NCI-H510A (cell line): Measurements from ENCODE around the gene ARHGAP15.

Experiments used
- DNase-seq: peaks from one replicate; lab custom pipeline; 2025; lab: John Stamatoyannopoulos, UW

ARHGAP15 gene

GRCh38 chr2:143629340-143629739 is 500.1 kb downstream of the ARHGAP15 start:
- DNase-seq: no peak

- DNase-seq: peak; percentile 44
Measured at GRCh38 chr2:143632751-143633374, 503.6 kb downstream of the ARHGAP15 start.

GRCh38 chr2:143633419-143633818 is 504.2 kb downstream of the ARHGAP15 start:
- no peak for DNase-seq

- no peak for DNase-seq
Measured at GRCh38 chr2:143635302-143635701, 506.1 kb downstream of the ARHGAP15 start.

- no peak for DNase-seq
Measured at GRCh38 chr2:143635936-143636335, 506.7 kb downstream of the ARHGAP15 start.

DNA sequence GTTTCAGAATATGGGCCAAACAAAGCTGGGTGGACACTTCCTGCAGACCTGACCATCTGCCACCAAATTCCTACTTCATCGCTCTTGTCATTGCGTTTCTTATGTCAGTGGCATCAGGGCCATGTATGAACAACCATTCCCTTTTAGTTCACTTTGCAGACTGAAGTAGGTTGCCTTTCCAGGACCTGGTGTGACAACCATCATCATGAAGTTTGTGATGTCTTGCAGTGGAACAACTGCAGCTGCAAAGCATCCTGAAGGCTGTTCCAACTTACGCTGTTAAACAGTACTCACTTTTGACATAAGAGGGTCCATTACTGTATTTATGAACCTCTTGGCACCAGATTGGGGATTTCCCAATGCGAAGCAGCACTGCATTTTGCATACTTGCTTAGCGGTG is 511.6 kb downstream of the ARHGAP15 start:
- no peak for DNase-seq

DNA sequence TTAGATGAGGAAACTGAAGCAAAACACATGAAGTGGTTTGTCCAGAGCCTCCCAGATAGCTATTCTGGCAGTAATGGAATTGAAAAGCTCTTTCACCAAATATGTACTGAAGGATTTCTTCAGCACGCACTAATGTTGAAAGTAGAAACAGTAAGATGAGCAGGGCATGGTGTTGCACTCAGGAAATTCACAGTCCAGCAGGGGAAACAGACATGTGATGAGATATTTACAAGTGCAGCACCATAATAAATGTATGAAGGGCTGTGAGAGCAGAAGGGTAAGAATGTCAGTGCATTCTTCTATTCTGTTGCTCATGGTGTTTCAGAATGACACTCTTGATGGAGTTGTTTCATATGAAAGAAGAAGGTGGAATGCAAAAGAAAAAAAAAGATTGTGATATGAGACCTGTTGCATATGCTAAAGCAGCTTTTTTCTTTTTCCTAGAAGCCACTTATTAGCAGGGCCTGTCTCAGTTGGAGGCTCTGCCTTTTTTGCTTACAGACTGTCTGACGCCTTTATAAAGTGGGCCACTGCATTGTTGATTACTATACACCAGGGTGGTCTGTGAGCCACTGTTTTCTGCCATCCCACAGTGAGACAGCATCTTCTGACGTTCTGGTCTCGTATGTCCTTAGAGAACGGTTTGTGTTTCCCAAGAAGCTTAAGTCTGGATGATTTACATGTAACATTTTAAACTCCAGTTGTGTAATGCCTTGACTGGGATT is 516.9 kb downstream of the ARHGAP15 start:
- no peak for DNase-seq

GRCh38 chr2:143649226-143649740 is 520.1 kb downstream of the ARHGAP15 start:
- no peak for DNase-seq

- no peak for DNase-seq
Measured at GRCh38 chr2:143652692-143653091, 523.5 kb downstream of the ARHGAP15 start.

- DNase-seq: no peak
Measured at GRCh38 chr2:143668234-143668633, 539.0 kb downstream of the ARHGAP15 start.

DNA sequence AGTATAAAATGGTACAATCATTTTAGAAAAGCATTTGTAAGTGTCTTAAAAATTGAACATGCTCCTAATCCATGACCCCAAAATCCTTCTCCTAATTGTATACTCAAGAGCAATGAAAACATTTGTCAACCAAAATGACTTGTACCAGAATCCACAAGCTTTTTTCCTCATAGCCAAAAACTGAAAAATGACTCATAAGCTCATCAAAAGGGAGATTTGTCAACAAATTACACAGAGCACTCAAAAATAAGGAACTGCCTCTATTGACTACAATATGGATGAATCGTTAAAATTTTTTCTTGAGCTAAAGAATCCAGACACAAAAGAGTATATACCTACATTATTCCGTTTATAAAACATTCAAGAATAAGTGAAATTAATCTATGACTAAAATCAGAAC is 544.8 kb downstream of the ARHGAP15 start:
- no peak for DNase-seq

- no peak for DNase-seq
Measured at GRCh38 chr2:143675021-143675420, 545.8 kb downstream of the ARHGAP15 start.

DNA sequence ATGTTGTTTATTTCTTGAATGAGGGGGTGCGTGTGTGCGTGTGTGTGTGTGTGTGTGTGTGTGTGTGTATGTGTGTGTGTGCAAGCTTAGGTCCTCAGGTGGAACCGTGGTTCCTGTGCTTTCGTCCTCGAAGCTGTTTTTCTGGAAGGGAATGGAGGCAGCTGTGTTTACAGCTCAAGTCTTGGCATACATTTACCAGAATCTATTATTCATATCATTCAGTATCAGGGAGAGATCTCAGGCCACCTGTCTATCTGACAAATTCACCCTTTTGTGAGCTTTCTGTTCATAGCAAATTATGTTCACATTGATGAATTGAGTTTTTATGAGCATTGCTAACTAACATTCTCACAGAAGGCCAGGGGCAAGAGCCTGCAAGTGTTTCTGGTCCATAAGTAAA is 550.4 kb downstream of the ARHGAP15 start:
- no peak for DNase-seq

- no peak for DNase-seq
Measured at GRCh38 chr2:143680885-143681405, 551.7 kb downstream of the ARHGAP15 start.

DNA sequence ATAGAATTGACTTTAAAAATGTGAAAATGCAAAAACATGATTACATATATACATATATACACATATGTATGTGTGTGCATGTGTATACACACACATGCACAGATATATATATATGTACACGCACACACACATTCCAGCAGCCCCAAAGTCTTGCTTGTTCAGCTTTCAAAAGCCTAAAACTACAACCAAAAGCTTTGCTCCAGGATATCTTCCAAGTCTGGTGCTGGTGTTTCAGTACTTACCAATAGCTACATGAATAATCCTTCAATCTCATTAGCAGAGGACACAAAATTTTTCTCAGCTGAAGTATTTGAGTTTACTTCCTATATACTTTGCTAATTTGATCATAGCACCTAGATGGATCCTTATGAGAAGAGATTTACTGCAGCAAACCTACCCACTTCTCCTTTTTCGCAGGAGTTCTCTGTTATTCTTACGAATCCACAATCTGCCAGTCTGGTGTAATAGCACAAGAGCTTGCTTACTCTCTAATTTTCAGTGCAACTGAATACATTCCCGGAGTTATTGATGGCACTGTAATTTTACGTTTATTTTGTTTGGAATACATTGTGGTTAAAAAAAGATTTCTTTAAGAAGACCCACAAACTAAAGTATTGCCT is 553.3 kb downstream of the ARHGAP15 start:
- no peak for DNase-seq

GRCh38 chr2:143683977-143684376 is 554.8 kb downstream of the ARHGAP15 start:
- no peak for DNase-seq

DNA sequence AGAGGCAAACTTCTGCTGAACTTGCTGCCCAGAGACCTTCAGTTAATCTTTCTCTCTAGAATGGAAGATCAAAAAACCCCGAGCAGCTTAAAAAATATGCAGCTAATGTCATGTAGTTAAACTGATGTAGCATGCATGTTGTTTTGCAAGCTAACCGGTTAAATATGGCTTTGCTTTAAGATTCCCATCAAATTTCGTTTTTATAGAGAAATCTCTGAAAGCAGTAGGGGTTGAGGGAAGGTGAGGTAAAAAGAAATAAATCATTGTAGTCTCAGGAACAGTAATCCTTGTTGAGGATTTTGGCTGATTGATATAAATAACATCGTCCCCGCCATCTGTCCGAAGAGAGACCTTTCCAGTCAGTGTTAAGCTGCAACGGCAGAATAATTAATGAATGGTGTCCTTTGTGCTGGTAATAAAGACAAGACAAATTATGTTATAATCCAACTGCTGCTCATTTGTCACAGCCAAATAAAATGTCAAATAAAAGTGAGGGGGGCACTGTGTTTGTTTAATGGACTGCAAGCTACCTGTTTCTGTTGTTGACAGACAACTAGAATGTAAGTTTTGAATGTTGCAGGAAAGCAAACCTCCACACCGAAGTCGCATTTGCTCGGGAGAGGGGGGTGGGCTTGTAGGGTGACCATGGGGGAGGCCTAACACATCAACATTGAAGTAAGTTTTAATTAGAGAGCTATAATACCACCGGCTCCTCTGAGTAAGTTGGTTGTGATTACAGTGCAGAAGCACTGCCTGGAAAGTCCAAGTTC is 555.5 kb downstream of the ARHGAP15 start:
- DNase-seq: no peak

GRCh38 chr2:143685421-143686078 is 556.3 kb downstream of the ARHGAP15 start:
- DNase-seq: no peak

DNA sequence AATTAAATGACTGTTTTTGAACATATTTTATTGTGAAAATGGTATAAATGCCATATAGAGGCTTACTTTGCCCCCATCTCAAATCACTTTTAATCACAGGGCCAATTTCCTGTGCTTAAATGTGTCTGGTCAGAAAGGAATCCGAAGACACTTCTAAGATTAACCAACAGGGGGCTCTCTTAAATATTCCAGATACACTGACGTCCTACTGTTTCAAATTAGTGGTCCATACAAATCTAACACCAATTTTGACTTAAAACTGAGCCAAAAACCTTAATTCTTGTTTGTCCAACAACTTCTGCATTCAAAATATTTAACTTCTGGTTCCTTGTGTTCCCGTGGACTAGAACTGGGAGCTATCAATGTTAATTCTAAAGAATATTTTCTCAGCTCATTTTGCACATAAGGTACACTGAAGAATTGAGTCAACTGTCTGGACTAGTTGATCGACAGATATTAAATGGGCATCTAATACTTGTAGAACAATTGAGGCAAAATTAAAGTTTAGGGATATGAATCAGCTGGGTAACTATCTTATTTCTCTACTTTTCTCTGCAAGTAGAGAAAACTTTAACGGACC is 557.5 kb downstream of the ARHGAP15 start:
- no peak for DNase-seq

- DNase-seq: no peak
Measured at GRCh38 chr2:143688248-143688647, 559.0 kb downstream of the ARHGAP15 start.

GRCh38 chr2:143688815-143689214 is 559.6 kb downstream of the ARHGAP15 start:
- DNase-seq: no peak
